Testis (tissue), 2 donors: ENCODE data around the gene EFL1.

Source experiments
- POLR2A ChIP-seq: fragments of 450-650 bp; IDR thresholded peaks from one replicate; pipeline ENCODE4 v1.6.1; 2017; ENCODE audit warnings: antibody characterized with exemption, mild to moderate bottlenecking, moderate library complexity
- TF ChIP-seq, protein P1 (sequence below), 3 experiments: fragments of 450-650 bp in 2 of 3; fragments of 200-600 bp in 1 of 3; sonication (generic) in 1 of 3; IDR thresholded peaks; one replicate each; pipeline ENCODE4 v1.5.1; 2016 to 2019; ENCODE audit warnings: antibody characterized with exemption in 3 of 3, mild to moderate bottlenecking in 2 of 3, moderate library complexity in 1 of 3

DNA sequence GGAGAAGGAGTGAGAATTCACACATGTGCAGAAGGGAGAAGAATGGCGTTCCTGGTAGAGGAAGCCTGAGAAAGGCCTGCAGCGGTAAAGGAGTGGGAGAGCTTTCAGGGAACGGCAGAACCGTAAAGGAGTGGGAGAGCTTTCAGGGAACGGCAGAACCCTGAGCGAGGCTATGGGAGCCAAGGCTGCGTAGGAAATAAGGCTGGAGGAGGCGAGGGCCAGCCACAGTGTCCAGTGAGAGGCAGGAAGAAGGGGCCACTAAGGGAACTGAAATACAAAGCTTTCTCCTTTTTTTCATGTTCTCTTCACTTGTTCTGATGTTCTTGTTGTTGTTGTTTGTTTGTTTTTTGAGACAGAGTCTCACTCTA lies 45.2 kb upstream of the EFL1 start:
- TF ChIP-seq POLR2A = no peak
- TF ChIP-seq, protein P1, sequence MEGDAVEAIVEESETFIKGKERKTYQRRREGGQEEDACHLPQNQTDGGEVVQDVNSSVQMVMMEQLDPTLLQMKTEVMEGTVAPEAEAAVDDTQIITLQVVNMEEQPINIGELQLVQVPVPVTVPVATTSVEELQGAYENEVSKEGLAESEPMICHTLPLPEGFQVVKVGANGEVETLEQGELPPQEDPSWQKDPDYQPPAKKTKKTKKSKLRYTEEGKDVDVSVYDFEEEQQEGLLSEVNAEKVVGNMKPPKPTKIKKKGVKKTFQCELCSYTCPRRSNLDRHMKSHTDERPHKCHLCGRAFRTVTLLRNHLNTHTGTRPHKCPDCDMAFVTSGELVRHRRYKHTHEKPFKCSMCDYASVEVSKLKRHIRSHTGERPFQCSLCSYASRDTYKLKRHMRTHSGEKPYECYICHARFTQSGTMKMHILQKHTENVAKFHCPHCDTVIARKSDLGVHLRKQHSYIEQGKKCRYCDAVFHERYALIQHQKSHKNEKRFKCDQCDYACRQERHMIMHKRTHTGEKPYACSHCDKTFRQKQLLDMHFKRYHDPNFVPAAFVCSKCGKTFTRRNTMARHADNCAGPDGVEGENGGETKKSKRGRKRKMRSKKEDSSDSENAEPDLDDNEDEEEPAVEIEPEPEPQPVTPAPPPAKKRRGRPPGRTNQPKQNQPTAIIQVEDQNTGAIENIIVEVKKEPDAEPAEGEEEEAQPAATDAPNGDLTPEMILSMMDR (IDR thresholded peaks at IDR 0.05) = no peak
